Activated CD8-positive, alpha-beta T cell treated with anti-CD3 and anti-CD28 coated beads for 36 hours (primary cell): ENCODE data around the gene SIGLEC14. TPM values are rescaled to one million over a fixed set of nuclear protein-coding genes. Genes with fewer than 3 reads are reported as not detected.

Source experiments
- ATAC-seq: fragments of 200-7000 bp; cut with Tn5 transposase; one replicate; pipeline ENCODE4 v1.10.0; 2021; ENCODE audit warnings: mild to moderate bottlenecking, moderate library complexity
- CTCF ChIA-PET: fragments of 350-600 bp; sonication (Branson Sonifier 250); formaldehyde crosslinking; loops from one replicate; lab custom pipeline; 2021; ENCODE audit warnings: antibody characterized with exemption; lab: Charles Lee
- POLR2A ChIA-PET: fragments of 350-600 bp; sonication (Branson Sonifier 250); formaldehyde crosslinking; loops from one replicate; lab custom pipeline; 2021; ENCODE audit warnings: antibody characterized with exemption; lab: Charles Lee
- DNase-seq: peaks from one replicate; pipeline ENCODE4 v3.0.0-alpha.2; 2020
- H3K27ac Mint-ChIP-seq: one replicate; pipeline ENCODE4 v1.8.0; 2021; ENCODE audit warnings: mild to moderate bottlenecking, mixed read lengths
- H3K27me3 Mint-ChIP-seq: one replicate; pipeline ENCODE4 v1.8.0; 2021; ENCODE audit warnings: mixed read lengths
- H3K36me3 Mint-ChIP-seq: one replicate; pipeline ENCODE4 v1.8.0; 2021; ENCODE audit warnings: low read depth, mixed read lengths
- H3K4me1 Mint-ChIP-seq: one replicate; pipeline ENCODE4 v1.8.0; 2021; ENCODE audit warnings: low read depth, mixed read lengths
- H3K4me3 Mint-ChIP-seq: one replicate; pipeline ENCODE4 v1.8.0; 2021; ENCODE audit warnings: mild to moderate bottlenecking, moderate library complexity, mixed read lengths
- H3K9me3 Mint-ChIP-seq: one replicate; pipeline ENCODE4 v1.8.0; 2021; ENCODE audit warnings: mixed read lengths
- intact Hi-C: fragments of 100-400 bp; cut with micrococcal nuclease; formaldehyde crosslinking; loops from one replicate; pipeline ENCODE4 v1.10.0; 2022
- total RNA-seq, 2 experiments: library from RNA; stranded (reverse); gene quantifications; one replicate each; pipeline ENCODE4 v1.2.3, GENCODE V29; 2021
- TF ChIP-seq, protein P1 (sequence below): fragments of 200-600 bp; IDR thresholded peaks from one replicate; pipeline ENCODE4 v1.8.0; 2022; ENCODE audit warnings: antibody characterized with exemption, mild to moderate bottlenecking

Gene SIGLEC14
- total RNA-seq, 2 experiments from 2014 or later = not detected

DNA sequence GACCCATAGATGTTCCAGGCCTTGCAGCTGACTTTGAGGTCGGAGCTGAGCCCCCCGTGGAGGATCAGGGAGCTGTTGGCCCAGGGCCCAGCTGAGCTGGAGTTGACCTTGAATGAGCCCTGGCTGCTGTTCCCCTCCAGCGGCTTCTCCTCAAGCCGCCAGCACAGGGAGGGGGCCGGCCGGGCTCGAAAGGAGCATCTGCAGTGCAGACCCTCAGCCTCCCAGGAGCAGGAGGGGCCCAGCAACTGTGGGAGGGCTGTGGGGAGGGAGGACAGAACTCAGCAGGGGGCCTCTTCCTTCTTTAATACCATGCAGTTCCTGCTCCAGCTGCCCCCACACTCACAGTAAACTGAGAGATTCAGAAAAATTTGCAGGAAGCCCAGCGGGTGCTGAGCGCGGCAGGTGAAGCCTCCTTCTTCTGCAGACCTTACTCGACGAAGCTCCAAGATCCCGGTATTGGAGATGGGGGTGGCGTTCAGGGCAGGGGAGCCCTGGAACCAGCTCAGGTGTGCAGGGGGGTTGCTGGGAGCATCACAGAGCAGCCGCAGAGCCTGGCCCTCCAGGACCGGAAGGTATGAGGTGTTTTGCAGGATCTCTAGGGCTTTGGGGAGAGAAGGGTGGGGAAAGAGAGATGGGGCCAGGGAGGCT, 19.0 kb downstream of the SIGLEC14 start:
- TF ChIP-seq, protein P1, sequence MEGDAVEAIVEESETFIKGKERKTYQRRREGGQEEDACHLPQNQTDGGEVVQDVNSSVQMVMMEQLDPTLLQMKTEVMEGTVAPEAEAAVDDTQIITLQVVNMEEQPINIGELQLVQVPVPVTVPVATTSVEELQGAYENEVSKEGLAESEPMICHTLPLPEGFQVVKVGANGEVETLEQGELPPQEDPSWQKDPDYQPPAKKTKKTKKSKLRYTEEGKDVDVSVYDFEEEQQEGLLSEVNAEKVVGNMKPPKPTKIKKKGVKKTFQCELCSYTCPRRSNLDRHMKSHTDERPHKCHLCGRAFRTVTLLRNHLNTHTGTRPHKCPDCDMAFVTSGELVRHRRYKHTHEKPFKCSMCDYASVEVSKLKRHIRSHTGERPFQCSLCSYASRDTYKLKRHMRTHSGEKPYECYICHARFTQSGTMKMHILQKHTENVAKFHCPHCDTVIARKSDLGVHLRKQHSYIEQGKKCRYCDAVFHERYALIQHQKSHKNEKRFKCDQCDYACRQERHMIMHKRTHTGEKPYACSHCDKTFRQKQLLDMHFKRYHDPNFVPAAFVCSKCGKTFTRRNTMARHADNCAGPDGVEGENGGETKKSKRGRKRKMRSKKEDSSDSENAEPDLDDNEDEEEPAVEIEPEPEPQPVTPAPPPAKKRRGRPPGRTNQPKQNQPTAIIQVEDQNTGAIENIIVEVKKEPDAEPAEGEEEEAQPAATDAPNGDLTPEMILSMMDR = no peak
- Mint-ChIP-seq H3K36me3 (no peaks in the 10 kb centered on the region), H3K4me1 (no peaks in the 10 kb centered on the region), H3K27ac (no peak overlapping the region), H3K4me3 (no peak overlapping the region), H3K27me3 (peaks cover 25% of the 10 kb centered on the region), H3K9me3 (no peaks in the 10 kb centered on the region)
- CTCF ChIA-PET = no interaction called here
- intact Hi-C loops = no loop called here
- POLR2A ChIA-PET = no interaction called here
- ATAC-seq (no peak), DNase-seq (no peak)

DNA sequence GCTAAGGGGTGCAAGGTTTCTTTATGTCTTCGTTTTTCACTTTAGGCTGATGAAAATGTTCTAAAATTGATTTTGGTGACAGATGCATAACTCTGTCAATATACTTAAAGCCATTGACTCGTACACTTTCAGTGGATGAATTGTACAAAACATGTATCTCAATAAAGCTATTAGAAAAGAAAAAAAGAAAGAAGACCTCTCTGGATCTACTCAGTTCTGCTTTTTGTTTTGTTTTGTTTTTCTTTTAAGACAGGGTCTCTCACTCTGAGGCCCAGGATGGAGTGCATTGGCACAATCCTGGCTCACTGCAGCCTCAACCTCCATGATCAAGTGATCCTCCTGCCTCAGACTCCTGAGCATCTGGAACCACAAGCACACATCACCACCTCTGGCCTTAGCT, 19.9 kb downstream of the SIGLEC14 start:
- Mint-ChIP-seq H3K27ac (no peak overlapping the region), H3K4me3 (no peak overlapping the region)
- TF ChIP-seq, protein P1 = no peak

DNA sequence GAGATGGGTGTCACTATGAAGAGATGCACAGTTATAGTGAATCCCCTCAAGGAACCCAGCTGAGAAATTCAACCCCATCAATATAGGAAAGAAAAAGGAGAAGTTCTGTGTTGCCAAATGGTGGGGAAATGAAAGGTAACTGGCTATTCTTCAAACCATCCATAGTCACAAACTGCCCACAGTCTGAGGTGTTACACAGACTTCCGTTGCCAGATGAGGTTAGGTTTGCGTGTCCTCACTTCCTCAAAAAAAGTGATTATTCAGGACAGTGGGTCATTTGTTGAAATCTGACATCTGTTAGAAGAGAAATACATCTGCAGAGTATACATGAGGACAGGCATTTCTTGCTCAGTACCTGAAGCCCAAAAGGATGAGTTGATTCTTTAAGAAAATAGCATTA, 25.4 kb downstream of the SIGLEC14 start:
- intact Hi-C loops = no loop called here
- H3K4me3 Mint-ChIP-seq = no peak overlapping the region
- peaks cover 2% of the 10 kb centered on the region for H3K4me1 Mint-ChIP-seq
- H3K27ac Mint-ChIP-seq = no peak overlapping the region
- H3K36me3 Mint-ChIP-seq = no peaks in the 10 kb centered on the region
- CTCF ChIA-PET = interaction anchor here (1.0 to 1.3 kb wide), 2 partner anchors 36 to 148 kb away, joined by 4 to 7 read pairs; no protein-coding TSS in a partner anchor
- ATAC-seq (no peak), DNase-seq (no peak)
- TF ChIP-seq, protein P1 = no peak
- peaks cover 21% of the 10 kb centered on the region for H3K27me3 Mint-ChIP-seq
- no peaks in the 10 kb centered on the region for H3K9me3 Mint-ChIP-seq
- POLR2A ChIA-PET = no interaction called here

More for the DNA sequence above, 19.9 kb downstream of the SIGLEC14 start:
- POLR2A ChIA-PET = no interaction called here
- H3K27me3 Mint-ChIP-seq = peaks cover 22% of the 10 kb centered on the region
- CTCF ChIA-PET = no interaction called here
- no peak for DNase-seq
- no peaks in the 10 kb centered on the region for H3K36me3 Mint-ChIP-seq
- no peaks in the 10 kb centered on the region for H3K4me1 Mint-ChIP-seq
- no peaks in the 10 kb centered on the region for H3K9me3 Mint-ChIP-seq
- ATAC-seq = no peak
- intact Hi-C loops = no loop called here

DNA sequence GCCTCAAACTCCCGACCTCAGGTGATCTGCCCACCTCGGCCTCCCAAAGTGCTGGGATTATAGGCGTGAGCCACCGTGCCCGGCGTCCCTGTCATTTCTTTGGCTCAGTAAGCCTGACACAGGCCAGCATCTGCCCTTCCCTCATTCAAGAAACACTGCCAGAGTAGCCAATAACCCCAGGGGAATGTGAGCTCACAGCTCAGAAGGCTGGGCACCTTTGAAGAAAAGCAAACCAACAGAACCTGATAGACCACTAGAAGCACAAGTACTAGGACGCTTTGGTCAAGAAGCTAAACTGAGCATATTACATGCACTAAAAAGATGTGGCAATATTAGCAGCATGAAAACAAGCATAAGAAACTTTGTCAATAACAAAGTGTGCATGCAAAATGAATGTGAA, 30.6 kb downstream of the SIGLEC14 start:
- DNase-seq (no peak), ATAC-seq (no peak)
- ChIA-PET CTCF (interaction anchor here (1.2 to 2.5 kb wide), 3 partner anchors 10 to 41 kb away, joined by 4 to 8 read pairs (median 5); no protein-coding TSS in a partner anchor), POLR2A (no interaction called here)
- H3K4me1 Mint-ChIP-seq = no peaks in the 10 kb centered on the region
- intact Hi-C loops = no loop called here
- H3K9me3 Mint-ChIP-seq = peaks cover 9% of the 10 kb centered on the region
- H3K27me3 Mint-ChIP-seq = peaks cover 31% of the 10 kb centered on the region
- H3K36me3 Mint-ChIP-seq = peaks cover 4% of the 10 kb centered on the region
- H3K4me3 Mint-ChIP-seq = no peak overlapping the region
- TF ChIP-seq, protein P1 = no peak
- no peak overlapping the region for H3K27ac Mint-ChIP-seq

DNA sequence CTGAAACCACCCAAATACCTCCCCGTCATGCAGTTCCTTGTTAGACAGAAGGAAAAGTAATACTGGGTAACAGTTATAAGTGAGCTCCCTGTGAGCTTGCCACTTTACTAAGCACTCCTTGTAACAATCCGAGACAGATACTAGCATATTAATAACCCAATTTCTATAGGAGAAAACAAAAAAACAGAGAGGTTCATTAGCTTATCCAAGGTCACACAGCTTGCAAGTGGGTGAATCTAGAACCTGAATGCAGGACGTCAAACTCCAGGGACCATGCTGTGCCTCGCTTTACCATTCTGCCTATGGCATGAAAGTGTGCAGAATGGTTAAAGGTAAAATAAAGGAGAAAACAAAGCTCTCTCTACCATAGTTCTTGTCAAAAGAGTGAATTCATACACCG, 31.8 kb downstream of the SIGLEC14 start:
- no peak for ATAC-seq
- Mint-ChIP-seq H3K36me3 (peaks cover 4% of the 10 kb centered on the region), H3K4me1 (no peaks in the 10 kb centered on the region), H3K27ac (no peak overlapping the region), H3K27me3 (peaks cover 28% of the 10 kb centered on the region), H3K9me3 (peaks cover 9% of the 10 kb centered on the region), H3K4me3 (no peak overlapping the region)
- TF ChIP-seq, protein P1 = no peak
- ChIA-PET POLR2A (no interaction called here), CTCF (interaction anchor here (0.7 to 2.5 kb wide), 6 partner anchors 9 to 163 kb away, joined by 3 to 8 read pairs (median 4); no protein-coding TSS in a partner anchor)
- no peak for DNase-seq
- intact Hi-C loops = no loop called here
